Esophagus muscularis mucosa (tissue), 3 donors: ENCODE data around the gene TPD52L1.

Experiments used
- CTCF ChIP-seq, 3 experiments: fragments of 200-600 bp in 2 of 3; fragments of 450-650 bp in 1 of 3; sonication (generic) in 2 of 3; IDR thresholded peaks; one replicate each; pipeline ENCODE4 v1.5.1; 2017 to 2019; ENCODE audit warnings: antibody characterized with exemption in 3 of 3, mild to moderate bottlenecking in 2 of 3, moderate library complexity in 1 of 3
- POLR2A ChIP-seq: fragments of 450-650 bp; IDR thresholded peaks from one replicate; pipeline ENCODE4 v1.6.1; 2017; ENCODE audit warnings: antibody characterized with exemption, moderate library complexity, mild to moderate bottlenecking, low read depth

- TF ChIP-seq CTCF (IDR thresholded peaks at IDR 0.05) (no peak), POLR2A (no peak)
Observed at GRCh38 chr6:125138083-125138482, 15.5 kb upstream of the TPD52L1 start.
